IPS-18a (cell line): ENCODE data around the gene HCAR3.
A peak's percentile ranks its signal among the peaks of the same experiment; 100 is the strongest.
"Not testable (repeated sequence)": the region's sequence is repeated elsewhere in the genome, so short reads cannot be mapped to it uniquely, and the experiment has no call there.

ENCODE experiments used
- H3K27ac ChIP-seq: one replicate; pipeline ENCODE4 v1.5.1; 2013; ENCODE audit warnings: low read length
- H3K27me3 ChIP-seq: one replicate; pipeline ENCODE4 v1.6.1; 2013; ENCODE audit warnings: mild to moderate bottlenecking, low read length; ENCODE audit not compliant: control insufficient read depth, insufficient read depth
- H3K36me3 ChIP-seq: one replicate; pipeline ENCODE4 v1.6.1; 2013; ENCODE audit warnings: low read depth, low read length; ENCODE audit not compliant: control insufficient read depth
- H3K4me1 ChIP-seq: one replicate; pipeline ENCODE4 v1.6.1; 2013; ENCODE audit warnings: low read depth, low read length; ENCODE audit not compliant: control insufficient read depth
- H3K4me3 ChIP-seq: one replicate; pipeline ENCODE4 v1.5.1; 2013; ENCODE audit warnings: low read length
- H3K9ac ChIP-seq: one replicate; pipeline ENCODE4 v1.6.1; 2013; ENCODE audit warnings: mild to moderate bottlenecking, low read length, moderate library complexity
- H3K9me3 ChIP-seq: one replicate; pipeline ENCODE4 v1.6.1; 2013; ENCODE audit warnings: low read depth, low read length; ENCODE audit not compliant: control insufficient read depth

HCAR3 gene

DNA sequence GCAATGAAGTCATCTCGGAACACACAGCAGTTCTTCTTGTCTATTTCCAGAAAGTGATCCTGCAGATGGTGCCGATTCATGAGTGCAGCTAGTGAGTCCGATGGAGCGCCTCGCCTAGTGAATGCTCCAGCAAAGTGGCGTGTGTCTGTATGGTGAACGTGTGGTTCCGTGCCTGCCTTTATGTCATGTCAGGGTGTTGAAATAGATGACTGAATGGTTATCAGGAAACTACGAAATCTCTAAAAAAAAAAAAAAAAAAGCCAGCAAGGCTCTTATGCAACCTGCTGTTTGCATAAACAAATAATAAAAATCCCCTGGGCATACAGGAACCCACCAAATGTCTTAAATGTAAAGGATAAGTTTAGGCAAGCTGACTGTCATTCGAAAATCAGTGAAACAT, at the start of gene HCAR3:
TSS of gene HCAR3 (minus strand) at position 154 of the 400 bp plus-strand sequence. CDS start at position 80, 74 bp downstream.
- not testable (repeated sequence) for H3K36me3 ChIP-seq, H3K9me3 ChIP-seq, H3K27me3 ChIP-seq, H3K27ac ChIP-seq, H3K9ac ChIP-seq, H3K4me1 ChIP-seq, H3K4me3 ChIP-seq

DNA sequence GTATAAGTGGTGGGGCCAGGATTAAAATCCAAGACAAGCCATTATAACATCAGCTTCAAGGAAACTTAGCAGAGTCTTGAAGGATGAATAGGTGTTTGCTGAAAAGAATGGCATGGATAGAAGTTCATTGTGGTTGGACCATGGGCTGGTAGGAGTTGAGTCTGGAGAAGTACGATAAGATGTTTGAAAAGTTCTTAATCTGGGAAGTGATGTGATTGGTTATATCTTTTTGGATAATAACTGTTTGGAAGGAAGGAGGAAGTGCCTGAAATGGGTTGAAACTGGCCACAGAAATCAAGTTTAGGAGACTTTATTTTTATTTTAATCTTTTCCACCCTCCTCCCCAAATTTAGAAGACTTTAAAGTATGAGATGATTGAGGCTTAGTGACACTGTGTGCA, 41.0 kb upstream of the HCAR3 start:
- H3K27ac ChIP-seq, result no peak overlapping the region
- H3K36me3 ChIP-seq, result peaks cover 80% of the 10 kb centered on the region

DNA sequence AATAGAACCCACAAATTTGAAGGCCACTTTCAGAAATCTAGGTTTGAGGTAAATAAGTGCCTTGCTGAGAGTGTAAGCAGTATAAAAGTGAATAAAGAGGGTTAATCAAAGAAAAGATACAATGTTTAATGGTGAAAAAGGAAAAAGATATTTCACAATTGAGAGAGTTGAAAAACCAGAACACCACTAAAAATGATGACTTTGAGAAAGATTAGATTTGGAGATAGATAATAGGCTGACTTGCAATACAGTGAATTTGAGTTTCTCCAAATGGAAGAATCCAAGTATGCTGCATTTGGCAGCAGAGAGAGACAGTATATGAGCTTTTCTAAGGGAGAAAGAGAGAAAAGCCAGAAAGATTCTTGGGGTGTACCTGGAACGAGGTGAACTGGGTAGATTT, 38.2 kb upstream of the HCAR3 start:
- Histone ChIP-seq H3K9ac (no peak overlapping the region), H3K4me1 (peaks cover 10% of the 10 kb centered on the region), H3K27me3 (no peaks in the 10 kb centered on the region), H3K36me3 (peaks cover 57% of the 10 kb centered on the region), H3K27ac (no peak overlapping the region), H3K4me3 (no peak overlapping the region), H3K9me3 (no peaks in the 10 kb centered on the region)

More for the DNA sequence above, 41.0 kb upstream of the HCAR3 start:
- H3K9ac ChIP-seq, result no peak overlapping the region
- H3K4me1 ChIP-seq, result peaks cover 7% of the 10 kb centered on the region
- no peaks in the 10 kb centered on the region for H3K9me3 ChIP-seq
- H3K27me3 ChIP-seq, result no peaks in the 10 kb centered on the region
- no peak overlapping the region for H3K4me3 ChIP-seq

DNA sequence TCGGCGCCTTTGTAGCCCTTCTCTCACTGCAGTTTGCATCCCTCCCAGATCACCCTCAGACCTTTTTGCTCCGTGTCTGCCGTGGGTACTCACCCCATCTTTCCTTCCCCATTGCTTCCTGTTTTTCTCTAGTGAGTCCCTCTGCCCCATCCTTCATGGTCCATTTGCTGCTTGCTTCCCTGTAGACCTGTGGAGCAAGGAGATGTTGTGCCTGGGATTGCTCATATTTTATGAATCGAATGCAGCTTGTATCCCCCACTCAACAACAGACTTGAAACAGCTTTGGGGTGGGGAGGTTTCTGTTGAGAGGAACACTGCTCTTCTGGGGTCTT, 36.7 kb upstream of the HCAR3 start:
- no peaks in the 10 kb centered on the region for H3K27me3 ChIP-seq
- no peaks in the 10 kb centered on the region for H3K9me3 ChIP-seq
- H3K4me3 ChIP-seq, result peak overlapping the region; percentile 81
- peaks cover 10% of the 10 kb centered on the region for H3K4me1 ChIP-seq
- H3K36me3 ChIP-seq, result peaks cover 45% of the 10 kb centered on the region
- peak overlapping the region; percentile 47 for H3K27ac ChIP-seq
- peak overlapping the region; percentile 93 for H3K9ac ChIP-seq

DNA sequence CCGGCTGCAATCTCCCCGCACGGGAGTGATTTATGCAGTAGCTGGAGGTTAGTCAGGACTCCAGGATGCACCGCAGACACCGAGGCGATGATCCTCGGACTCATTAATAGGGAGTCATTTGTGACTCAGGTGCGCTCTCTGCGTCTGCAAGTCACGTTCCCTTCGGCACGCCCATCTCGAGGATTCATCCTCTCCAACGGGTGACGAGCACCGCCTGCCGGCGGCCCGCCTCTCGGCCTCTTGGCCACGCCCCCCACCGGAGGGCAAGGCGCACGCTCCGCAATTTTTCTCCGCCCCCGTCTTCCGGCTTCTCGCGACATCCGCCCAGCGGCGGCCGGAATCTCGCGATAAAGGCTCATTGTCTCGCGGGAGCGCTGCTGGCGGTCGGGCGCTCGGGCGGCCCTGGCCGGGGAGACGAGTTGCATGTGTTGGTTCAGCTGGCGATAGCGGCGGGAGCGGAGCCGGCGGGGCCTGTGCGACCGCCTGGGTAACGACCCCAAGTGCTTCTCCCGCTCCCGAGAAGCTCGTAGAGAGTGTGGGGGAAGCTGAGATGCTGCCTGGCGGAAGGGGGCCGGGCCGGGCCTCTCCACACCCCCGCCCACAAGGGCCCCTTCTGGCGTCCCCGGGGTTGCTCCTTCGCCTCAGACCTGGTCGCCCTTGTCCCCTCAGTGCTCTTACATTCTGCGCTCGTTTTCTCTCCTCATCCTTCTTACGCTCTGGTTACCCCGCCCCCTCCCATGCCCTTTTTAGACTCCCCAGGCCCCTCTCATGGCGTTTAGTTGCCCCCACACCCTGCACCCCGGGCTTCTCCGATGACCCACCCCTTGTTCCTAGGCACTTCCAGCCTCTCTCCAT, 36.1 kb upstream of the HCAR3 start, which contains the start of gene DENR:
TSS of gene DENR (plus strand) at position 361 of the 855 bp plus-strand sequence. CDS start 878 bp downstream, outside the sequence.
- Histone ChIP-seq H3K27ac (peak within 1 kb of the TSS; percentile 47), H3K9me3 (no peaks in the 10 kb centered on the region)

DNA sequence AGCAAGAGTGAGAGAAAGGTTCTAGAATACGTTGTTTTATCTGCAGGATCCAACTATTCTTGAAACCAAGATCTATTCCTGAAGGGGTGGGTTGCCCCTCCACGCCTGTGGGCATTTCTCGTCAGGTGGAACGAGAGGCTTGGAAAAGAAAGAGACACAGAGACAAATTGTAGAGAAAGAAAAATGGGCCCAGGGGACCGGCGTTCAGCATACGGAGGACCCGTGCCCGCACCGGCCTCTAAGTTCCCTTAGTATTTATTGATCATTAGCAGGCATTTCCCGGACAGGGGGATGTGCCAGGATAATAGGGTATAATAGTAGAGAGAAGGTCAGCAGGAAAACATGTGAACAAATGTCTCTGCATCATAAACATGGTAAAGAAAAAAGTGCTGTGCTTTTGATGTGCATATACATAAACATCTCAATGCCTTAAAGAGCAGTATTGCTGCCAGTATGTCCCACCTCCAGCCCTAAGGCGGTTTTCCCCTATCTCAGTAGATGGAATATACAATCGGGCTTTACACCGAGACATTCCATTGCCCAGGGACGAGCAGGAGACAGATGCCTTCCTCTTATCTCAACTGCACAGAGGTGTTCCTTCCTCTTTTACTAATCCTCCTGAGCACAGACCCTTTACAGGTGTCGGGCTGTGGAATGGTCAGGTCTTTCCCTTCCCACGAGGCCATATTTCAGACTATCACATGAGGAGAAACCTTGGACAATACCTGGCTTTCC, 34.3 kb upstream of the HCAR3 start:
- not testable (repeated sequence) for H3K9me3 ChIP-seq, H3K4me1 ChIP-seq, H3K27me3 ChIP-seq
- Histone ChIP-seq H3K27ac (peak overlapping the region; percentile 80), H3K9ac (peak overlapping the region; percentile 93), H3K36me3 (peaks cover 22% of the 10 kb centered on the region), H3K4me3 (peak overlapping the region; percentile 81)

More for the DNA sequence above, 36.1 kb upstream of the HCAR3 start, which contains the start of gene DENR:
- Histone ChIP-seq H3K4me1 (peaks cover 10% of the 10 kb centered on the region), H3K4me3 (peak within 1 kb of the TSS; percentile 81), H3K27me3 (no peaks in the 10 kb centered on the region), H3K9ac (peak within 1 kb of the TSS; percentile 93), H3K36me3 (peaks cover 39% of the 10 kb centered on the region)

DNA sequence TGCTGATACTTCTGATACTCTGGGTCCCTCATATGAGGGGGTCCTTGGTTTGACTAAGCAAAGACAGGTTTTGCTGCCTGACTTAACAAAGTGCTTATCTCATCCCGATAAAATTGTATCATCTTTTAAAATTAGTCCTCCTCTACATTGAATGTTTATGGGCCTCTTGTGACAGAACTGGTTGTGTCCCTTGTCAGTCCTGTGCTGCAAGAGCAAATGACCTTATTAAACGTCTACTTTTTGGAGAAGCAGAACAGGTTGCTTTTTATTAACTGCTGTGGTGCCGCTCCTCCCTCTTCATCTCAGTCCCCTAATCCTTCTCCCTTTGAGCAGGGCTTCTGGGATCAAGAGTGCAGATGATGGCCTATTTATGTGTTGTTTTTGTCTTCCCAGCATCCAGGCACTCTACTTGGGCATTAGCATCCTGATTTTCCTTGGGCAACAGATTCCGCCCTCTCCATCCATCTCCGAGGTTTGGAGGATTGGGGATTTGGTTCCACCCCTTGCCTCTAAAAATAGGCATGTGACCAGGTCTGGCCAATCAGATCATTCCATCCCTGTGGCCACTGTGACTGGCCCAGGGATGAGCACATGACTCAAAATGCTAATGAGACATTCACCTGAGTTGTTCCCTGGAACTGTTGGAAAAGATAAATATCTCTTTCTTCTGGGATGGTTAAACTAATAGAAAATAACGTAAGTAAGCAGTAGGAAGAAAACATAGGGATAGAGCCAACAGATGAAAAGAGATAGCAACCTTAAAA, 33.1 kb upstream of the HCAR3 start:
- Histone ChIP-seq H3K9ac (no peak overlapping the region), H3K27ac (no peak overlapping the region), H3K4me1 (peaks cover 10% of the 10 kb centered on the region), H3K9me3 (no peaks in the 10 kb centered on the region), H3K36me3 (peaks cover 10% of the 10 kb centered on the region), H3K4me3 (no peak overlapping the region), H3K27me3 (no peaks in the 10 kb centered on the region)

DNA sequence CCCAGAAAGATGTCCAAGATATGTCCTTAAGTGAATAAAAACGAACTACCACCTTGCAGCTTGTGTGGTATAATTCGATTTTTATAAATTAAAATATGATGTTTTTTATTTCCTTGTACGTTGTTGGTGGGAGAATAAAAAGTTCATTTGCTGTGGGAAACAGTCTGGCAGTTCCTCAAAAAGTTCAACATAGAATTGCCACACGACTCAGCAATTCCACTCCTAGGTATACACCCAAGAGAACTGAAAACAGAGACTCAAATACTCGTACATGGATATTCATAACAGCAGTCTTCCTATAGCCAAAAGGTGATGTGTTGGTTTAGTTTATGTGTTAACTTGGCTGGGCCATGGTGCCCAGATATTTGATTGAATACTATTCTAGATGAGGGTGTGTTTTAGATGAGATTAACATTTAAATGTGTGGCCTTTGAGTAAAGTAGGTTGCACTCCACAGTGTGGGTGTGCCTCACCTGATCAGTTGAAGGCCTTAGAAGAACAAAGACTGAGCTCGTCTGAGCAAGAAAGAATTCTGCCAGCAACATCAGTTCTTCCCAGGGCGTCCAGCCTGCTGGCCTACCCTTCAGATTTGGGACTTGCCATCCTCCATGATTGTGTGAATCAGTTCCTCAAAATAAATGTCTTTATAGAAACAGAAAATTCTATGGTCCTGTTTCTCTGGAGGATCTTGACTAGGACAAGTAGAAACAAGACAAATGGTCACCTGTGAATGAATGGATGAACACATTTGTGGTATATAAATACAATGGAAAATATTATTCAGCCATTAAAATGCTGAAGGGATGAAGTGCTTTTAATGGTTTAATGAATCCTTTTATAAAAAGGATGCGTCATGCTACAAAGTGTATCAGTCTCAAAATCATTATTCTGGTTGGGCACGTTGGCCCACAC, 30.9 kb upstream of the HCAR3 start:
- Histone ChIP-seq H3K4me3 (no peak overlapping the region), H3K27ac (no peak overlapping the region), H3K27me3 (no peaks in the 10 kb centered on the region), H3K4me1 (peaks cover 3% of the 10 kb centered on the region), H3K36me3 (no peaks in the 10 kb centered on the region), H3K9ac (no peak overlapping the region), H3K9me3 (no peaks in the 10 kb centered on the region)

DNA sequence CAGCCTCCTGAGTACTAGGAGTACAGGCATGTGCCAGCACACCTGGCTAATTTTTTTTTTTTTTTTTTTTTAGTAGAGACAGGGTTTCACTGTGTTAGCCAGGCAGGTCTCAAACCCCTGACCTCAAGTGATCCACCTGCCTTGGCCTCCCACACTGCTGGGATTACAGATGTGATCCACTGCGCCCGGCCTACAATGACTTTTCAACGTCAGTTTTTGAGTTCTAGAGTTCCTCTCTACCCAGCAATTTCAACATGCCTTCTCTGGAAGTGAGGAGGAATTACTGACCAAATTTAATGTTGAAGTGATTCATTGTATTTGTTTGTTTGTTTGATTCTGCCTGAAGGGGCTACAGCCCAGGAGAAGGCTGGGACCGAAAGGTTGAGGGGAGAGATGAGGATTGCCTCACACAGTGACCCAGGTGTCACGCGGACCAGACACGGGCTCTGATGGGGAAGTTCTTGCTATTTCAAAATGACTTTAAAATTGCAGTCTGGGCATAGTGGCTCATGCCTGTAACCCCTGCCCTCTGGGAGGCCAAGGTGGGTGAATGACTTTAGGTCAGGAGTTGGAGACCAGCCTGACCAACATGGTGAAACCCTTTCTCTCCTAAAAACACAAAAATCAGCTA, 27.4 kb upstream of the HCAR3 start:
- Histone ChIP-seq H3K4me3 (no peak overlapping the region), H3K4me1 (no peaks in the 10 kb centered on the region), H3K36me3 (no peaks in the 10 kb centered on the region), H3K9ac (no peak overlapping the region), H3K9me3 (no peaks in the 10 kb centered on the region), H3K27ac (no peak overlapping the region), H3K27me3 (no peaks in the 10 kb centered on the region)

DNA sequence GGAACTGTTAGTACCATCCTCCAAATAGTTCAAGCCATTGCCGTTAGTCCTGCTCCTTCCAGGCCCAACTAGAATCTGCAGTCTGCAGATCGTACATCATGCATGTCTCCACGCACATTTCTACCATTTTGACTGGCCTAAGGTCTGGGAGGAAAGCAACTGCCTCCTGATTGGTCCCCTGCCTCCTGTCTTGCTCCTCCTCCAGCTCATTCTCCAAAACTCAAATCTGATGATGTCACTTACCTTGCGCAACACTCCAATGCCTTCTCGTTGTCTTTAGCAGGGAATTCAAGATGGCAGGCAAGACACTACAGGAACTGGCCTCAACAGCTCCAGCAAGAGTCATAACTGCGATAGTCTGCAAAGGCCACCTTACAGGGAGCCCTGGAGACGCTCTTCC, 23.7 kb upstream of the HCAR3 start:
- Histone ChIP-seq H3K27ac (no peak overlapping the region), H3K9me3 (no peaks in the 10 kb centered on the region), H3K36me3 (no peaks in the 10 kb centered on the region), H3K27me3 (no peaks in the 10 kb centered on the region), H3K4me1 (no peaks in the 10 kb centered on the region), H3K4me3 (no peak overlapping the region), H3K9ac (no peak overlapping the region)
